ENCODE results near the gene CDON.
A peak's percentile ranks its signal among the peaks of the same experiment; 100 is the strongest.

CDON gene, protein sequence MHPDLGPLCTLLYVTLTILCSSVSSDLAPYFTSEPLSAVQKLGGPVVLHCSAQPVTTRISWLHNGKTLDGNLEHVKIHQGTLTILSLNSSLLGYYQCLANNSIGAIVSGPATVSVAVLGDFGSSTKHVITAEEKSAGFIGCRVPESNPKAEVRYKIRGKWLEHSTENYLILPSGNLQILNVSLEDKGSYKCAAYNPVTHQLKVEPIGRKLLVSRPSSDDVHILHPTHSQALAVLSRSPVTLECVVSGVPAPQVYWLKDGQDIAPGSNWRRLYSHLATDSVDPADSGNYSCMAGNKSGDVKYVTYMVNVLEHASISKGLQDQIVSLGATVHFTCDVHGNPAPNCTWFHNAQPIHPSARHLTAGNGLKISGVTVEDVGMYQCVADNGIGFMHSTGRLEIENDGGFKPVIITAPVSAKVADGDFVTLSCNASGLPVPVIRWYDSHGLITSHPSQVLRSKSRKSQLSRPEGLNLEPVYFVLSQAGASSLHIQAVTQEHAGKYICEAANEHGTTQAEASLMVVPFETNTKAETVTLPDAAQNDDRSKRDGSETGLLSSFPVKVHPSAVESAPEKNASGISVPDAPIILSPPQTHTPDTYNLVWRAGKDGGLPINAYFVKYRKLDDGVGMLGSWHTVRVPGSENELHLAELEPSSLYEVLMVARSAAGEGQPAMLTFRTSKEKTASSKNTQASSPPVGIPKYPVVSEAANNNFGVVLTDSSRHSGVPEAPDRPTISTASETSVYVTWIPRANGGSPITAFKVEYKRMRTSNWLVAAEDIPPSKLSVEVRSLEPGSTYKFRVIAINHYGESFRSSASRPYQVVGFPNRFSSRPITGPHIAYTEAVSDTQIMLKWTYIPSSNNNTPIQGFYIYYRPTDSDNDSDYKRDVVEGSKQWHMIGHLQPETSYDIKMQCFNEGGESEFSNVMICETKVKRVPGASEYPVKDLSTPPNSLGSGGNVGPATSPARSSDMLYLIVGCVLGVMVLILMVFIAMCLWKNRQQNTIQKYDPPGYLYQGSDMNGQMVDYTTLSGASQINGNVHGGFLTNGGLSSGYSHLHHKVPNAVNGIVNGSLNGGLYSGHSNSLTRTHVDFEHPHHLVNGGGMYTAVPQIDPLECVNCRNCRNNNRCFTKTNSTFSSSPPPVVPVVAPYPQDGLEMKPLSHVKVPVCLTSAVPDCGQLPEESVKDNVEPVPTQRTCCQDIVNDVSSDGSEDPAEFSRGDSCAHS (N-terminal part only)

GRCh38 chr11:126062679-126063506 is at the start of gene CDON:
TSS of gene CDON (minus strand) at chr11:126062866. CDS start at chr11:126023476, 39,390 bp downstream.
- peak; percentile 100 for DNase-seq (ENCODE audit: low spot score)

DNA sequence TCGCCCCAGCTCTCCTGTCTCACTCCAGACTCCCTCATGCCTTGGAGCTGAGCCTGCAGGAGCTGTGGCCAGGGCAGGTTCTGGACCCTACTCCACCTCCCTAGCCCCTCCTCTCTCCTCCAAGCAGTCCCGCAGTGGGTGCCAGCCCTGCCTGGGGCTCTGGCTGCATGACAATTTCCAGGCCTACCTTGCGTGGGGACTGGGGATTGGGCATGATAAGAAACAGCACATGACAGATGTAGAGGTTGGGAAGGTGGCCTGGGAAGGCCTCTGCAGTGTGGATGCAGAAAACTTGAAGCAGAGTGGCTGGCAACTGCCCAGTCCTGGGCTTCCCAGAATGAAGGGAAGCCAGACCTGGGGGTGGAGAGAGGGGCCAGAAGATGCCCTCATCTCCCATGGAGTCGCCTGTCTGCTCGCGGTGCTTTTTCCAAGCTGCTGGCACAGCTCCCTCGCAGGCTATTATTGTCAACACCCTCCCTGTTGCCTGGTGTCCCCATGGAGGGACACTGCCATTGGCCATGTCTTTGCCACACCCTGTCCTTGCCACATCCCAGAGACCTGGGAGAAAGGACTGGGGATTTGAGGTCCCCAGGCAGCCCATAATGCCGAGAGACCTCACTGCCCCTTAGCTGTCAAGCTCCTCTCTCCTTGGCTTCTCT is 48.9 kb upstream of the CDON start:
- no peak for DNase-seq (ENCODE audit: low spot score)

DNA sequence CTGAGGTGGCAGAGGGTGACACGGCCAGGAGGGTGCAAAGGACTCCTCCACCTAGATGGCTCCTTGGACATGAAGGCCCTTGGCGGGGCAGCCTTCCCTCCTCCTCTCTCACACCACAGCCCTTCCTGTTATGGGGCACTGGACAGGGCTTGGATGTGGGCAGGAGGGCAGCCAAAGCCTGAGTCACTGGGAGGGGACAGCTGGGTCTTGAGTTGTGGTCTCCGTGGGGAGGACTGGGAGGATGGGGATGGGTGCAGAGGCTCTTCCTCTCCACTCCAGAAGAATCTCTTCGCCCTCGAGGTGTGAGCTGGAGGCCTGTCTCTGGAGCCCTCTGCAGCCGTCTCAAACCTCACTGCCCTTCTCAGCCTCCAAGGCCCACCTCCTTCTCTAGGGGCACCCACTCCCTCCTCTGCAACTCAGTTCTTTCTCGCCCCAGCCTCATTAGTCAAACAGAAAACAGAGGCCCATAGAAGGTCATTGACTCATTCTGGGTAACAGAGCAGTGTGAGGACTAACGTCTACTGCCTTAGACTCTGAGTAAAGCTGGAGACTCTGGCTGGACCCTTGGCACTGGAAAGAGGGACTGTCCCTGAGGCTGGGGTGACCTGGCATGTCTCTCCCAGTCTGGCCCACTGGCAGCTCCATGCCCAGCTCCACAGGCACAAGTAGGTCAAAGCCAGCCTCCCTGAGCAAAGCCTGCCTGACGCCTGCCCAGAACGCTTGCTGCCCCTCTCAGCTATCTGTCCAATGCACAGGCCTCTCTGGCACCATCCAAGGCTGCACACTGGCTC is 47.5 kb upstream of the CDON start:
- DNase-seq (ENCODE audit: low spot score) = peak; percentile 47

- DNase-seq (ENCODE audit: low spot score) = no peak
These were observed 44.1 kb upstream of the CDON start for GRCh38 chr11:126106594-126107328.

- no peak for DNase-seq (ENCODE audit: low spot score)
These were observed 43.0 kb upstream of the CDON start for GRCh38 chr11:126105748-126106080.

DNA sequence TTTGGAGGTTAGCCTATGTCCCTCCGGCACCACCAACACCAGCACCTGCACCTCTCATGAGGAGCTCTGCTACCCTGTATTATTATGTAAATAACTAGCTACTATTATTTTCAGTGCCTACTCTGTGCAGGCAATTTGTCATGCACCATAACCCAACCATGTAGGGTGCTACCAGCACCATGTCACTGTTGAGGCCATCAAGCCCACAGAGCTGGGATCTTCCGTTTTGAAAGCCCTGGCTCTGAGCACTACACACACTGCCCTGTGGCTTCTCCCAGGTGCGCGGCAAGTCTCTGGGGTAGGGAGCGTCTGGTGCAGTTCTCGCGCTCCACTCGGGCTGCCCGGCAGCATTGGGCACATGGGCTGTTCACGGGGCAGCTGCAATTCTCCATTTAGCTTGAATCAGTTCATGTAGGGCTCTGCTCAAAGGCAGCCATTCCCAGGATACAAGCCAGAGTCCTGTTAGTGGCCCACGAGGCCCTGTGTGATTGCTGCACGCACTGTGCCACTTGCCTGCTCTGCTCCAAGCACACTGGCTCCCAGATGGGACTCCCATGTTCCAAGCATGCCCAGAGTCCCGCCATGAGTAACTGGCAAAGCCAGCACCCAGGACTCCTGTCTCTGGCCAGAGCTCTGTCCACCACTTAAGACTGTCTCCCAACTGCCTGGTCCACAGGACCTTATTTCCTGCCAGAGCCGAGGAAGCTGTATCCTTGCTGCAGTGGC is 42.5 kb upstream of the CDON start:
- no peak for DNase-seq (ENCODE audit: low spot score)

DNA sequence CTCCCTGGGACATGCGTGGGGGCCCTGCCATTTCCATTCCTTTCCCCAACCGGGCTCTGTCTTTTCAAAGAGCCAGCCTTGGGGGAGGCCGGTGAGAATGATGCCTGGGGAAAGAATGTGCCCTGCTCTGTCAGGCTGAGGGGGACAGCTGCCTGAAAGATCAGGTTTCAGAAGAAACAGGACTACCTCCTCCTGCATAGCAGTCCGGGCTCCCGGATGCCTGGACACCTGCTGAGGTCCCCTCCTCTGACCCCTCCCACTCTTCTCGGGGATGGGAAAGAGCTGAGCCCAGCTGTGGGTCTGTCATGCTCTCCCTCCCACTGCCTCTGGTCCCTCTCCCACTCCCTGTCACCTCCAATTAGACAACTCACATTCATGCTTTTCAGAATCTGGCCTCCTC is 41.8 kb upstream of the CDON start:
- DNase-seq (ENCODE audit: low spot score) = no peak

DNA sequence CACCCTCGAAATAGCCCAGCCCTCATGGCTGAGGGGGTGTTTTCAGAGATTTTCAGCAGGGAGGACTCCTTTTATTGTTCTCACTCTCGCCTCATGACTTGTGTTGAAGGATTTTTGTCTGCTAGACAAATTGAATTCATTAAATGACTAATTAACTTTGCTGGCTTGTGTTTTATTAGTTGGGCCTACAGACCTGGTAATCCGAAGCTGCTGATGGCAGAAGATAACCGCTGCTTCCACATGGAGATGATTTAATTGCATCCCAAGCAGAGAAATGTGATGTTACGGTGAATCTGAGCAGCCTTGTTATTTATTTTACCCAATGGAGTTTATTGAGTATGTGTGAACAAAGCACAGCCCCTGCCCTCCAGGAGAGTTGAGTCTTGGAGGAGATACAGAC is 40.5 kb upstream of the CDON start:
- DNase-seq (ENCODE audit: low spot score) = no peak

DNA sequence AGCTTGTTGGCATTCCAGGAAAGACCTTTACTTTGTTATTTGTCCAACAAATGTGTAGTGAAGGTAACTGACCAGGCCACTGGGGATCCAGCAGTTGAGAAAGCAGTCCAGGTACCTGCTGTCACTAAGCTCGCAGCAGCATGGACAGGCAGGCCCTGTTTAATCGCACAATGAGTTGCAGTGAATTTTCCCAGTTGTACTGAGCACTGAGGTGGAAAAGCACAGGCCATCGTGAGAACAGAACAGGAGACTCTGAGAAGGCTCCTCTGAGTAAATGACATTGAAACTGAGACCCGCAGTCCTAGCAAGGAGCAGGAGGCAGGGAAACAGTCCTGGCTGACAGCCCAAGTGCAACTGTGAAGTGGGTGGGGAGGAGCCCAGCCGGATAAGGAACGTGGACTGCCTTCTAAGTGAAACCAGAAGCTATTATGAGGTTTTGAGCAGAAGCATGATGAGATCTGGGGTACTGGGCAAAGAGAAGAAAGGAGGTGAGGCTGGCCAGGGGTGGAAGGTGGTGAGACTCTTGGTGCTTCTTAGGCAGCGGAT is 39.8 kb upstream of the CDON start:
- DNase-seq (ENCODE audit: low spot score) = peak; percentile 79

- DNase-seq (ENCODE audit: low spot score) = no peak
These were observed 39.2 kb upstream of the CDON start for GRCh38 chr11:126101930-126102283.

- DNase-seq (ENCODE audit: low spot score) = no peak
These were observed 38.7 kb upstream of the CDON start for GRCh38 chr11:126101251-126101929.

DNA sequence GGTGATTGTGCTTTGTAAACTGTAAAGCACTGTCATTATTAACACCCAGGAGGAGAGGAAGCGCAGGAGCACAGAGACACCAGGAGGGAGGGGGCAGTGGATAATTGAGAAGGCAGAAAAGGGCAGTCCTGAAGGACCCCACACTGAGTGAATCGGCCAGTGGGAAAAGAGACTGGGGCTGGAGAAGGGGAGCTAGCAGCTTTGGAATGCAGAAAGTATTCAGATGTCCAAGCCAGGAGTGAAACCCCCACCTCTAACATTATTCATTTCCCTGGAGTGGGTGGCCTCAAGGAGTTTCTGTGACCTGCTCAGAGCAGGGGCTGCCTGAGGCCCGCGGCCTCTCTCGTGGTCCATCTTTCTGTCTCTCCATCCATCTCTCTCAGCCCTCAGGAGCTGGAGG is 38.0 kb upstream of the CDON start:
- DNase-seq (ENCODE audit: low spot score) = no peak

- no peak for DNase-seq (ENCODE audit: low spot score)
These were observed 35.6 kb upstream of the CDON start for GRCh38 chr11:126098204-126098769.

DNA sequence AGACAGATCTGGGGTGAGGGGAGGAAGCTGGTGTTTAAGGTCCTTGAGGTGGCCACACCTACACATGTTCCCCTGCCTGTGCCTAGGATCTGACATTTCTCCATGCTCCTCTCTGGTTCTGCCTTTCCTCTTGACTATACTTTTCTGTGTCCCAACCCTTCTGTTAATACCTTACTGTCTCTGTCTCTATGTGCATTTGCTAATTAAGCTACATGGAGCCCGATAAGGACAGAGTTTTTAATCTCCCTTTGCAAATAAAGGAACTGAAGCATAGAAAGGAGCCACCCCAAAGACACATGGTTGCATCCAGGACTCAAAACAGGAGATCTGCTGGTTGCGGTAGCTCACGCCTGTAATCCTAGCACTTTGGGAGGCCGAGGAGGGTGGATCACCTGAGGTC is 33.1 kb upstream of the CDON start:
- no peak for DNase-seq (ENCODE audit: low spot score)

GRCh38 chr11:126090452-126090851 is 27.8 kb upstream of the CDON start:
- no peak for DNase-seq (ENCODE audit: low spot score)

DNA sequence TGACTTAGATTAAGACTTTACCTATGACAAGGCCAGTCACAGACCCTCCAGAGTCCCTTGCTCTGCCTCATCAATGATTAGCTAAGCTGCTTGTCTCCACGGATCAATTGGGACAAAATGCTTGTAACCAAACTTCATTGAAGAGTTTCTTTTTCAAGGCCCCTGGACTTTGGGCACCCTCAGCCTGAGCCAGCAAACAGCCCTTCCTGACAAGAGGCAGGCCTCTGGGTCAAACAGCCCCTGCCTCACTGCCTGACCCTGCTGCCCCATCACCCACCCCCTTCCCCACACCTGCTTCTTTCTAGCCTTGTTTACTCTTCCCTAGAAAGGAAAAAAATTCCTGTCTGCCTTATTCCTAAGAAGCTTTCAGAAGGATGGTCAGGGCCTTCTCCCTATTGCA is 26.3 kb upstream of the CDON start:
- no peak for DNase-seq (ENCODE audit: low spot score)

GRCh38 chr11:126086248-126086647 is 23.6 kb upstream of the CDON start:
- DNase-seq (ENCODE audit: low spot score) = no peak

DNA sequence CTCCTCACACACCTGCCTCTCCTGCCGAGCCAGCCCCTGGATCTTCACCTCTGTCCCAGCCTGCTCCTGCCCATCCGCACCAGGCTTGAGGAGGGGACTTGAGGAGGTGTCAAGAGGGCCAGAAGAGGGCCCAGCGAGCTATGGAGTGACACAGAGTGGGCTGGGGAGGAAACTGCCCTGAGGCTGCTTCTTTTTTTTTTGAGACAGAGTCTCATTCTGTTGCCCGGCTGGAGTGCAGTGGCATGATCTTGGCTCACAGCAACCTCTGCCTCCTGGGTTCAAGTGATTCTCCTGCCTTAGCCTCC is 21.9 kb upstream of the CDON start:
- DNase-seq (ENCODE audit: low spot score) = no peak
